Measurements from ENCODE around the gene TBK1. TPM values are rescaled to one million over a fixed set of nuclear protein-coding genes. Genes with fewer than 3 reads are reported as not detected.
"Not testable (repeated sequence)": the region's sequence is repeated elsewhere in the genome, so short reads cannot be mapped to it uniquely, and the experiment has no call there.

Gene TBK1
- total and polyA plus RNA-seq, 10 of the 15 experiments (the other 5 are each of a cell fraction or from before 2014, with no cell fraction given): 13.4 to 49.3 (median 37.7) TPM

- POLR2A ChIA-PET; ATAC-seq; H3K4me1 ChIP-seq (ENCODE audit: control insufficient read depth, insufficient read depth, low read length); FAIRE-seq; BruUV-seq (replicated peaks); H3K4me2 ChIP-seq (ENCODE audit: control insufficient read depth, insufficient read depth); in situ Hi-C loops (cut with MboI); H3K79me2 ChIP-seq (ENCODE audit: control insufficient read depth, insufficient read depth, low read length); RAD21 ChIA-PET (ENCODE audit: unreplicated experiment); SMC1A ChIA-PET (ENCODE audit: uncharacterized antibody, unreplicated experiment); H2AFZ ChIP-seq (ENCODE audit: control insufficient read depth, low read depth, low read length); H3K9me3 ChIP-seq (replicated peaks; ENCODE audit: control insufficient read depth, insufficient read depth, low read length); H3K4me3 ChIP-seq; H3K36me3 ChIP-seq (ENCODE audit: control insufficient read depth in 2 of 2, insufficient read depth in 2 of 2, low read length in 1 of 2); CTCF ChIA-PET; H3K9ac ChIP-seq (ENCODE audit: control insufficient read depth, insufficient read depth, low read length); H4K20me1 ChIP-seq (ENCODE audit: control insufficient read depth, insufficient read depth); H3K27me3 ChIP-seq (replicated peaks in 1 of 2; ENCODE audit: control insufficient read depth in 2 of 2, insufficient read depth in 2 of 2, low read length in 1 of 2); DNase-seq (ENCODE audit: low read depth, low spot score); H3K27ac ChIP-seq (ENCODE audit: control insufficient read depth, insufficient read depth): not testable (repeated sequence)
- intact Hi-C loops (cut with micrococcal nuclease; ENCODE audit: unreplicated experiment): loop anchor here (10.0 kb wide), 1 partner anchor 242 kb away; no protein-coding TSS in a partner anchor
- 81% methylated on average over 17 of the region's 24 CpGs for WGBS (ENCODE audit: insufficient coverage, insufficient replicate concordance, low lambda C conversion rate, missing lambda C conversion rate)
Observed at GRCh38 chr12:64542409-64543047, 90.6 kb downstream of the TBK1 start.

GRCh38 chr12:64544371-64545080 is 92.6 kb downstream of the TBK1 start:
- POLR2A ChIA-PET: interaction anchor here (0.6 to 1.2 kb wide), 2 partner anchors 10 to 291 kb away, joined by 3 read pairs; no protein-coding TSS in a partner anchor
- intact Hi-C loops (cut with micrococcal nuclease; ENCODE audit: unreplicated experiment): loop anchor here (10.0 kb wide), 1 partner anchor 240 kb away; no protein-coding TSS in a partner anchor
- no peak for TF ChIP-seq BRCA1 (IDR thresholded peaks at IDR 0.05; ENCODE audit: low read depth, low read length)
- no peak for TF ChIP-seq SREBF2 (IDR thresholded peaks at IDR 0.05; ENCODE audit: low read length)
- no peak for TF ChIP-seq NFIC (IDR thresholded peaks at IDR 0.05; ENCODE audit: low read depth, low read length)
- TF ChIP-seq ETV6 (conservative IDR thresholded peaks at IDR 0.05 in 1 of 2, IDR thresholded peaks at IDR 0.05 in 1 of 2; ENCODE audit: borderline replicate concordance in 1 of 2, low read depth in 1 of 2): no peak
- TF ChIP-seq ZBTB11 (CRISPR knock-in tag; IDR thresholded peaks at IDR 0.05): no peak
- TF ChIP-seq CHD1 (IDR thresholded peaks at IDR 0.05; ENCODE audit: low read depth, low read length): no peak
- no peak for TF ChIP-seq MTA3 (IDR thresholded peaks at IDR 0.05; ENCODE audit: borderline replicate concordance, low read length)
- no peak for TF ChIP-seq ZNF622 (IDR thresholded peaks at IDR 0.05)
- no peak for TF ChIP-seq DPF2 (IDR thresholded peaks at IDR 0.05)
- no peak for TF ChIP-seq CREB1 (IDR thresholded peaks at IDR 0.05; ENCODE audit: low read depth)
- TF ChIP-seq FOXM1 (IDR thresholded peaks at IDR 0.05; ENCODE audit: low read depth, low read length): no peak

More at GRCh38 chr12:64544371-64545080, 92.6 kb downstream of the TBK1 start:
- no peak overlapping the region for H3K4me3 ChIP-seq
- no peak overlapping the region for H3K27ac ChIP-seq (ENCODE audit: control insufficient read depth, insufficient read depth)
- BruUV-seq (replicated peaks): no TSS peak
- no peak overlapping the region for H2AFZ ChIP-seq (ENCODE audit: control insufficient read depth, low read depth, low read length)
- 67% methylated on average over 8 of the region's 8 CpGs for WGBS (ENCODE audit: insufficient coverage, insufficient replicate concordance, low lambda C conversion rate, missing lambda C conversion rate)
- no peaks in the 10 kb centered on the region for H3K27me3 ChIP-seq (replicated peaks in 1 of 2; ENCODE audit: control insufficient read depth in 2 of 2, insufficient read depth in 2 of 2, low read length in 1 of 2)
- H3K4me2 ChIP-seq (ENCODE audit: control insufficient read depth, insufficient read depth): no peak overlapping the region
- in situ Hi-C loops (cut with MboI): no loop called here
- DNase-seq (ENCODE audit: low read depth, low spot score) (no peak), ATAC-seq (no peak), FAIRE-seq (no peak)
- H3K79me2 ChIP-seq (ENCODE audit: control insufficient read depth, insufficient read depth, low read length): no peaks in the 10 kb centered on the region
- ChIA-PET CTCF (interaction anchor here (0.6 to 1.8 kb wide), 7 partner anchors 61 to 657 kb away, joined by 3 to 10 read pairs (median 3); no protein-coding TSS in a partner anchor), RAD21 (ENCODE audit: unreplicated experiment) (interaction anchor here (2.0 kb wide), 1 partner anchor 153 kb away, joined by 10 read pairs; no protein-coding TSS in a partner anchor), SMC1A (ENCODE audit: uncharacterized antibody, unreplicated experiment) (interaction anchor here (0.6 to 9.6 kb wide), 4 partner anchors 18 to 150 kb away, joined by 3 to 139 read pairs (median 4); no protein-coding TSS in a partner anchor)
- H4K20me1 ChIP-seq (ENCODE audit: control insufficient read depth, insufficient read depth): no peaks in the 10 kb centered on the region
- H3K9me3 ChIP-seq (replicated peaks; ENCODE audit: control insufficient read depth, insufficient read depth, low read length): no peaks in the 10 kb centered on the region
- H3K36me3 ChIP-seq (ENCODE audit: control insufficient read depth in 2 of 2, insufficient read depth in 2 of 2, low read length in 1 of 2): no peaks in the 10 kb centered on the region
- H3K4me1 ChIP-seq (ENCODE audit: control insufficient read depth, insufficient read depth, low read length): no peaks in the 10 kb centered on the region; the same call in 1 of the 2 replicates
- H3K9ac ChIP-seq (ENCODE audit: control insufficient read depth, insufficient read depth, low read length): no peak overlapping the region

Data from GM12878 (cell line).